Fibroblast of skin of abdomen (primary cell): ENCODE data around the gene MLLT3.

Experiments
- DNase-seq: peaks from one replicate; pipeline ENCODE4 v3.0.0-alpha.2; 2013

The MLLT3 gene

DNA sequence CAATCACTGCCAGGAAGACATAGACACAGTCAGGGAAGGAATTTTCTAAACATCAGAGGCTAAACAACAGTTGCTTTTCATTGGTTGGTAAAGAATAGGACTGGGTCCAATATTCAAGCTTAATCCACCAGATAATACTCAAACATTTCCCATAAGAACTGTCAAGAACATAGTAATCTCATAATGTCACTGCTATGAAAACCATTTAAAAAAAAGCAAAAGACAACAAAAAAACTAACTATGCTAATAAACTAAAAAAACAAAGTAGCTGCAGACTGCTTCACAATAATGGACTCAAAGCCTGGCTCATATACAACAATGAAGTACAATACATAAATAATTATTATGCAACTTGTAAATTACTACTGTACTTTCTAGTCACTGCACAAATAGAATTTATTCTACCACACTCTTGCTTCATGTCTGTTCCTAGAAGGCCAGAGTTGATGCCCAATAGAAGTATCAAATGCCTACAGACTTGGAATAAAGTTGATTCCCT is 148.7 kb downstream of the MLLT3 start:
- no peak for DNase-seq

- DNase-seq = peak; percentile 7
Measured at GRCh38 chr9:20472342-20473045, 149.8 kb downstream of the MLLT3 start.

DNA sequence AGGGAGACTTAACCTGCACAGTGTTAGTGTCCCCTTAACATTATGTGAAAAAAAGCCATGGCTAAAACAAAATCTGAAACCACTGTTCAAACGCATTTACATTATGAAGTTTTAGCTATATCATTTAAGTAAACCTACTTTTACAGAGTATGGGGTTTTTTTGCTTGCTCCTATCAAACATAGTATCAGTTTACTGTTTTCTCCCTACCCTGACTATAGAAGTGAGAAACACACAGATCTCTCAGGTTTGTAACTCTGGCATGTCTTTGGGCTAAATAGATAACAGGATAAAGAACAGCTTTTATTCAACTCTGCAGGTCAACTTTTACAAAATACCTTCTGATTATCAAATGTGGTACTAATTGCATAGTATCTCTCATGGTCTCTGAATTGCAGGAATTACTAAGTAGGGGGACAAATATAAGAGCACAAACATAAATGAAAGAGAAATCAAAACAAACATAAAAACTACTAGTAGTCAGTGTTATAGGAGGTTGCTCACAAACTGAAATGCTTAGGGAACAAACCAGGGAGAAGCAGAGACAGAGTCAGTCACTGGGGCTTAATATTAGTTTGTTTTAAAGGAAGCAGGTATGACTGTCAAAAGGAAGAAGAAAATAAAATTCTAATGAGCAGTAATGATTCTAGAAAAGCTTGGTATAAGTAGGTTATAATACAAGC is 155.8 kb downstream of the MLLT3 start:
- DNase-seq = no peak

- no peak for DNase-seq
Measured at GRCh38 chr9:20464242-20464641, 158.1 kb downstream of the MLLT3 start.

DNA sequence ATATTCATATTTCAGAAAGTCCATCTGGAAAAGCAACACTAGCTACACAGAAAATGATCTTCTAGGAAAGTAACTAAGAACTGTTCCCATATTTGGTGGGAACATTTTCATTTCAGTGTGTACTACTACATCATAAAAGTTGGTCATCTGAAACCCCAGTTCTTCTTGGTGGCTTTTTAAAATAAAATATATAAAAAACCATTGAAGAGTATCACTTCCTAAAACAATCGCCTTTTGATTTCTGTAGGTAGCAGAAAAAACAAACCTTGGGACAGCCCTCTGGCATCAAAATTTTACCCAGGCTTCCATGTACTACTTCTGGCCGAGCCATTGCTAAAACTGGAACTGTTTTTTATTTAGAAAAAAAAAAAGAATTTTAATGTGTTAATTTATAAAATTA is 158.5 kb downstream of the MLLT3 start:
- DNase-seq = no peak

DNA sequence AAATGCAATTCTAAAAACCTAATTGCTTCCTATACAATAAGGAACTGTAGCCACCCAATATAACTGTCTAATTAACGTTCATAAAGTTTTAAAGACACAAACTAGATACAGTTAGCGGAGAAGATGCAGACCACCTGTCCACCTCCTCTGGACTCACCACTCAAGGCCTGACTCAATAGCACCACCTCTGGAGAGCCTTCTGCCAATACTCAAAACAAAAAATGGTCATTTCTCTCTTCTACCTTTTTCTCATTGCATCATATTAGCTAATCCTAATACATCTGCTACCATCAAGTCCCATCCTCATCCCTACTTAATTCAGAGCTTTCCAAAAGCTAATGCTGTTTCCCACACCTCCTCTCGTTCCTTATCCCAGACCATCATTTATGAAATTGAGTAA is 159.9 kb downstream of the MLLT3 start:
- no peak for DNase-seq

- no peak for DNase-seq
Measured at GRCh38 chr9:20447291-20447690, 175.0 kb downstream of the MLLT3 start.

DNA sequence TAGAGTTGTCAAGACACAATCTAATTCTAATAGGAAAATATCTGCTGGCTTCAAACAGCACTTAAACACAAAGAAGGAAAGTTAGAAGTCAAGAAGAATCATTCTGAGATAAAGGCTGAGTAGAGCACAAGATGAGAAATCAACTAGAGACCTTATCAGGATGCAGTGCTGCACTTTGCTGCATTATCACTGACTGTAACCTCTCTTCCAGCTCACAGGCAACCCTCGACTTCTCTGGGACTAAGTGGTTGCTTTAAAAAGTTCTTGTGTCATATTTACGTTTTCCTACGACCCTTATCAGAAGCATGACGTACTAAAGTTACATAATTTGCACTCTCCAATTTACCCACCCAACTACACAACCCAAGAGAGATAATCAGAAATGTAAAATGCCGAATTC is 176.1 kb downstream of the MLLT3 start:
- DNase-seq = no peak

DNA sequence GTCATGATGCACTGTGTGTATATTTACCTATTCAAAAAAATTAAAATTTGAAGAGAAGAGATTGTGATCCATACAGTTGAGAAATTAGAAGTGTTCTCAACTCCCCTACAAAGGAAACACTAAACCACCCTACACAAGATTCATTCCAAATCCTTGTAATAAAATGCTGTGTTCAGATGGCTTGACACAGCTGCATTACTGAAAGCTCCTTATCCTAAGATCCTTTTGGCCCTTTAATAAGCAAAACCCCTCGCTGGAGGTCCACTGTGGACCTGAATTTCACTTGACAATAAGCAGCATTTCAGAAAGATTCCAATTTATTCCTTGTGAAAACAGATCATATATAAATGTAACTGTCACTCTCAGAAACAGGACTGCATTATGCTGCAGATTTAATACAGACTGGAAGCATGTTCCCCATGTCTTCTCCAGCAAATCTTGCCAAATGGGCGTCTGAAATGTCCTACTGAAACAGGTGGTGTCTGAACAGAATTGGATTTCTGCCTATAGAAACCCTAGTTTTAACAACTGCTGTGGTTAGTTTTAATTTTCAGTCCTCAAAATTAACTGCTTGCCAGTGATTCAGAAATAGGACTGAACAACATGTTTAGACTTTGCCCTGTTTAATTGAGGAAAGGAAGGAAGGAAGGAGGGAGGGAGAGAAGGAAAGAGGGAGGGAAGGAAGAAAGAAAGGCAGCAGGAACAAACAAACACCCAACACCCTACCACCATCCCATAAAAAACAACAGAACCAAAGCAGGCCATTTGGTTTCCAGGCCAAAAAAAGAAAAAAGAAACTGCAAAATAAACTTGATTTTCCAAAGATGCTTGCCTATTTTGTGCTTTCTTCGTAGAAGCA is 179.6 kb downstream of the MLLT3 start:
- no peak for DNase-seq

GRCh38 chr9:20441711-20442423 is 180.4 kb downstream of the MLLT3 start:
- DNase-seq = peak; percentile 48

GRCh38 chr9:20441166-20441565 is 181.1 kb downstream of the MLLT3 start:
- DNase-seq = no peak

GRCh38 chr9:20437476-20437875 is 184.8 kb downstream of the MLLT3 start:
- DNase-seq = peak; percentile 20

DNA sequence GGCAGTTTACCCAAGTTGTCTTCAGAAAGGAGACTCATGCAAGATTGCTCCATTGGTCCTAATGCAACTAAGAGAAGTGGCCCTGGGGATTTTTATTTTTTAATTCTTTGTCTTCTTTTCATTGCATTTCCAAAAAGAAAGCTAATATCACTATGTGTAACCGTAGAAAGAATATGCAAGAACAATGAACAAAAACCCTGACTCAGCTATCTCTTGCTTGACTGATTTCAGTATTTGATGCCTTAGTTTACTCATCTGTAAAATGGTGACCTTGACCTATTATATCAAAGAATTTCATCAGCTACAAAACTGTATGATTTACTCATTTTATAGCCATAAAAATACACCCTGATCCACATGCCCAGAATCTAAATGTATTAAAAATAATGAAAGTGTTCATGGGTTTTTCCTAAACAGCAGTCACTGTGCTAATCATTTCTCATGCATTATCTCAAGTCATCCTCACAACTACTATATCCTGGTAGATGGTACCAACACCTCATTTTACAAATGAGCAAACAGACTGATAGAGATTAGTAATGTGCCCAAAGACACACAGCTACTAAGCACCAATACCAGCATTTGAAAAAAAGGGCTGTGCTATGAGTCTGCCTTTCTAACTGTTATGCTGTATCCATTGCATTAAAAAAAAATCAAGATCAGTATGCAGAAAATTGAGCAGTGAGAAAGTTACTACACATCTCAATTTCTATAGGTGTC is 185.7 kb downstream of the MLLT3 start:
- DNase-seq = no peak

- DNase-seq = no peak
Measured at GRCh38 chr9:20428976-20429375, 193.3 kb downstream of the MLLT3 start.

GRCh38 chr9:20427359-20427758 is 194.9 kb downstream of the MLLT3 start:
- no peak for DNase-seq

DNA sequence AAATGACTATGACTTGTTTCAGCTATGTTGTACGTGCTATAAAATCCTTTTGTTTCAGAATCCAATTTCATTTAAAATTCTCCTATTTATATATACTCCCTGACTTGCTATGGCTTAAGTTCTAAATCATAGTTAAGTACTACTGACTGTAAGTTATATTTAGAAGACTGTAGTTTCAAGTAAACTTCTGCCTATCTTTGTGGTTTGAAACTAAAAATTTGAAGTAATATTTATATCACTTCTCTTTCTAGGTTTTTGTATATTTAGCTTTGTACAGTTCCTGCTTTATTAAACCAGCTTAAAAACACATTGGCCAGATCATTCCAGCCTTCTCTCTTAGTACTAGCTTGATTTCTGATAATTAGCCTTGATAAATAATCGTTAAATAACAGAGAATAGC is 196.3 kb downstream of the MLLT3 start:
- no peak for DNase-seq

GRCh38 chr9:20419533-20419932 is 202.8 kb downstream of the MLLT3 start:
- no peak for DNase-seq

DNA sequence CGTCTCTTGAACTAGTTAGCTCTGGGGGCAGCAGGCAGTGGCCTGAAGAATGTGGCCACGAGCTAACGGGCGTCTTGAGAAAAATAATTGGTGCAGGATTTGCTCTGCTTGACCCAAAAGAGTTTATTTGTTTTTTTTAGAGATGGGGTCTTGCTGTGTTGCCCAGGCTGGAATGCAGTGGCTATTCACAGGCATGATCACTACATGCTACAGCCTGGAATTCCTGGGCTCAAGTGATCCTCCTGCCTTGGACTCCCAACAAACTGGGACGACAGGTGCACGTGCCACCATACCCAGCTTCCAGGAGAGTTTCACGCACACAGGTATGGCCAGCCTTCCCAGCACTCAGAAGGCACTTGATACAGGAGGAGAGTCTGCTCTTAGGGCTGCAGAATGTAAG is 203.8 kb downstream of the MLLT3 start:
- DNase-seq = no peak

- no peak for DNase-seq
Measured at GRCh38 chr9:20417373-20418080, 204.8 kb downstream of the MLLT3 start.

DNA sequence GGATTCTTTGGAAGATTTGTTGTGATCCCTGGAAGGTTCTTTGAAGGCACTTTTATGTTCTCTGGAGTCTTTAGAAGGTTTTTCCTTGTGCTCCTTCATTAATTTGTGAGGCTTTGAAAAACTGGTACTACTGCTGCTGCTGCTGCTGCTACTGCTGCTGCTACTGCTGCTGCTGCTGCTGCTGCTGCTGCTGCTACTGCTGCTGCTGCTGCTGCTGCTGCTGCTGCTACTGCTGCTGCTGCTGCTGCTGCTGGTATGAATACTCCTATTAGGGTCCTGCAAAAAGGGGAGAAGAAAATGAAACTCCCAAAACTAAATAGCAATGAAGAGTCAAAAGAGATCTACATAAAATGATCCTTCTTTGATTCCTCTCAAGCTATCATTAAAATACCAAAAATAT is 208.1 kb downstream of the MLLT3 start:
- DNase-seq = no peak
